Daoy (cell line): Measurements from ENCODE around the gene AP3S1. TPM values are rescaled to one million over a fixed set of nuclear protein-coding genes. Genes with fewer than 3 reads are reported as not detected.
"Not testable (repeated sequence)": the region's sequence is repeated elsewhere in the genome, so short reads cannot be mapped to it uniquely, and the experiment has no call there.

ENCODE experiments used
- DNase-seq: peaks from one replicate; pipeline ENCODE4 v3.0.0-alpha.2; 2015; ENCODE audit warnings: low read depth
- total RNA-seq: library from RNA; depleted of rRNA; stranded (reverse); fragments of >200 nt; shearing (Covaris generic); gene quantifications from 2 replicates; pipeline ENCODE4 v1.2.3, GENCODE V29; 2014

The AP3S1 gene
- total RNA-seq, 1 experiment from 2014 or later = 109 TPM

GRCh38 chr5:115824983-115825382, 16.8 kb upstream of the AP3S1 start:
- DNase-seq = not testable (repeated sequence)

GRCh38 chr5:115825948-115826347, 15.8 kb upstream of the AP3S1 start:
- DNase-seq = no peak

- no peak for DNase-seq
These were observed 11.8 kb upstream of the AP3S1 start for GRCh38 chr5:115829913-115830312.

GRCh38 chr5:115831163-115831768, 10.5 kb upstream of the AP3S1 start:
- peak; percentile 31 for DNase-seq

GRCh38 chr5:115835481-115835880, 6.3 kb upstream of the AP3S1 start:
- DNase-seq = no peak

GRCh38 chr5:115838885-115839518, 2.7 kb upstream of the AP3S1 start:
- peak; percentile 32 for DNase-seq

GRCh38 chr5:115840873-115841272, 862 bp upstream of the AP3S1 start:
- no peak for DNase-seq

GRCh38 chr5:115842089-115842935, 577 bp downstream of the AP3S1 start:
- peak; percentile 84 for DNase-seq

- no peak for DNase-seq
These were observed 1.2 kb downstream of the AP3S1 start for GRCh38 chr5:115842952-115843351.

GRCh38 chr5:115843444-115844130, 1.9 kb downstream of the AP3S1 start:
- no peak for DNase-seq

- no peak for DNase-seq
These were observed 2.6 kb downstream of the AP3S1 start for GRCh38 chr5:115844321-115844817.

- DNase-seq = no peak
These were observed 5.6 kb downstream of the AP3S1 start for GRCh38 chr5:115847290-115847689.

- no peak for DNase-seq
These were observed 7.6 kb downstream of the AP3S1 start for GRCh38 chr5:115849258-115849798.

GRCh38 chr5:115850744-115851416, 9.1 kb downstream of the AP3S1 start:
- DNase-seq = no peak

GRCh38 chr5:115854139-115854538, 12.4 kb downstream of the AP3S1 start:
- no peak for DNase-seq

GRCh38 chr5:115855959-115856358, 14.2 kb downstream of the AP3S1 start:
- DNase-seq = no peak

- DNase-seq = no peak
These were observed 15.3 kb downstream of the AP3S1 start for GRCh38 chr5:115857057-115857479.

- peak; percentile 9 for DNase-seq
These were observed 16.1 kb downstream of the AP3S1 start for GRCh38 chr5:115857626-115858349.

- no peak for DNase-seq
These were observed 16.7 kb downstream of the AP3S1 start for GRCh38 chr5:115858396-115858795.

- DNase-seq = no peak
These were observed 17.6 kb downstream of the AP3S1 start for GRCh38 chr5:115859378-115859777.
